GM11168 (cell line): ENCODE results near the gene ZNF618.
"Not testable (repeated sequence)": the region's sequence is repeated elsewhere in the genome, so short reads cannot be mapped to it uniquely, and the experiment has no call there.

Source experiments
- in situ Hi-C: fragments of 300-500 bp; cut with MboI; formaldehyde crosslinking; loops from one replicate; pipeline ENCODE4 v1.12.0; 2022; ENCODE audit warnings: low sequenced_read_pairs; ENCODE audit not compliant: unreplicated experiment

ZNF618 gene

DNA sequence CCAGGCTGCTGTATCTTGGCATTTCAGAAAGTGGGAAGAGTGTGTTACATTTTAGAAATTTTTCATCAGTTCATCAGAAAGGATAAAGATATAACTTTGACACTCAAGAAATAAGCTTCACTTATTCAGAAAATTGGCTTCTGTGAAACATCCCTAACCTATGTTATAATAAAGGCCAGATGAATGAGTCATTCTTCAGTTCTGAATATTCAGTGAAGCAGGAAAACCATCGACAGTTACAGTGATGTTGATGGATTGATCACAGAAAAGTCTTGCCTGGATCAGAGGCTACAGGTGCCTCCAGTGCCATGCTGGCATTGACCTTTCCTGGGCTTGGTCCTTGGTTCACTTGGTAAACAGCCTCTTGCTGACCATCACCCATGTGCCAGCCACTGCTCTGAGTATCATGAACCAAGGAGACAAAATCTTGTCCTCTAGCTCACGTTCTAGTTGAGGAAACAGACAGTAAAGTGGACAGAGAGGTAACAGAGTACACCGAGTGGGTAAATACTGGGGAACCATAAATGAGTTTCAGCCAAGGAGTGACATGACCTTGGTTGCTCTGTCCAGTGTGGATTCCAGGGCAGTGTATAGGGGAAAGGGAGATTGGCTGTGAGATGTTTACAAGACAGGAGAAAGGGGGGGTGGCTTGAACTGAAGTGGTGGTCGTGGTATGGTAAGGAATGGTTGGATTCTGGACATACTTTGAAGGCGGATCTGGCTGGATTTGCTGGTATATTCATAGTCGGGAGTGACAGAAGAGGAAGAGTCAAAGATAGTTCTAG, 103.4 kb downstream of the ZNF618 start:
- in situ Hi-C loops, result no loop called here

DNA sequence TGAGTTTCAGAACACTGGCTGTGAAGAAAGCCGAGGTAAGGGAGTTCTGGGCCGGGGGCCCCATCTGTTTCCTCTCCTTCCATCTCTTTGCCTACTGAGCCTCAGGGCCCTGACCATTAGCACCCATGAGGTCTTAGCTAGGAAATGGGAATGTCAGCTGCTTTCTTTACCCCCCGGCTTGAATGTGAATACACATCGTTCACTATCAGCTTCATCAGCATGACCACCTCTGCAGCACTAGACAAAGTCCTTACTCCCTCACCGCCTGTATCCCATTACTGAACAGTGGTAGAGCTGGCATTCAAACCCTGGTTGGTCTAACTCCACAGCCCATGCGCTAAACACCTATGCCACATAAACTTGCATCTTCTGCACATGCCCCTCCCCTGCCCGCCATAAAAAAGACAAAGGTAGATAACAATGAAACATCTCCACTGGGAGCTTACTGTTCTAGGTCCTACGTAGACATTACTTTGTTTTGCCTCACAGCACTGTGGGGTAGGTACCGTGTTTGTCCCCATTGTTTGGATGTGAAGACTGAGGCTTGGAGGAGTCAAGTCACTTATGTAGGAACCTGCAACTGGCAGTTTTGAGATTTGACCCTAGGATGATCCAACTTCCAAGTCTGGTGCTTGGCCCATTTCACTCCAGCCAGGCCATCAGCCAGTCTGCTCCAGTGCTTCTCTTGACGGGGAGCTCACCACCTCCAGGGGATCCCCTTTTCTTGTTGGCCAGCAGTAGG, 108.7 kb downstream of the ZNF618 start:
- in situ Hi-C loops, result no loop called here

DNA sequence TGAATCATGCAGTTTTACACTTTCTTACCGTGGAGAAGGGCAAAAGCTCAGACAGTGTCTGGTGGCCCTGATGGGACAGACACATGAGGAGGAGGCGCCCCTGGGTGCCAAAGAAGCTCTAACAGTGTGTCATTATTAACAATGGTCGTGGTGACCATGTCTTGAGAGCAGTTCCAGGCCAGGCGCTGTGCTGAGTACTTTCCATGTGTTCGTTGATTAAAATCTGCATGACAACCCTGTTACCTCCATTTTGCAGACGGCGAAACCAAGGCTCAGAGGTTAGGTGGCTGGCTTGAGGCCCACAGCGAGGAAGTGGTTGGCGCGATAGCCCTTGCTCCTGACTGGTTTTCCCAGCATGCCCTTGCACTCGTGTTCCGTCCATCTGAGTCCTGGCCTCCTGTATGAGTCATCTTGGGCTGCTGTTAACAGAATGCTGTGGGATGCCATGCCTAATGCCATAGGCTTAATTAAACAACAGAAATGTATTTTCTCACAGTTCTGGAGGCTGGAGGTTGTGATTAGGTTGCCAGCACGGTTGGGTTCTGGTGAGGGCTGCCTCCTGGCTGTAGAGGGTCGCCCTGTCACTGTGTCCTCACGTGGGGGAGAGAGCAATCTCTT, 110.0 kb downstream of the ZNF618 start:
- in situ Hi-C loops, result no loop called here

DNA sequence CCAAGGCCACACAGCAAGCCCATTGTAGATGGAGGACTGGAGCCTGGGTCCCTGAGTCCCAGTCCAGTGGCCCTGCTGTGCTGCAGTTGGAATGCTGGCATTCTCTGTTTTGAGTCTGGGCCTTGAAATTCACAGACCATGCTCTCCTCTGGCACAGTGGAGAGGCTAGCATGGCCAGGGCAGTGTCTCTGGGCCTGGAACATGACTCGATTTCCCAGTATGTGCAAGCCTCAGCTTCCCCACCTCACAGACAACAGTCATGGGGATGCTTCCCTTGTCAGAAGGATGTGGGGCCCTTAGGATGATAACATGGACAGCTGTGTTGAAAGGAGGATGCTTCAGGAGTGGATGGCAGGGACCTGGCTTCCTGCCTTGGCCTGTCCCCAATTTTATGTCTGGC, 110.8 kb downstream of the ZNF618 start:
- in situ Hi-C loops, result no loop called here

DNA sequence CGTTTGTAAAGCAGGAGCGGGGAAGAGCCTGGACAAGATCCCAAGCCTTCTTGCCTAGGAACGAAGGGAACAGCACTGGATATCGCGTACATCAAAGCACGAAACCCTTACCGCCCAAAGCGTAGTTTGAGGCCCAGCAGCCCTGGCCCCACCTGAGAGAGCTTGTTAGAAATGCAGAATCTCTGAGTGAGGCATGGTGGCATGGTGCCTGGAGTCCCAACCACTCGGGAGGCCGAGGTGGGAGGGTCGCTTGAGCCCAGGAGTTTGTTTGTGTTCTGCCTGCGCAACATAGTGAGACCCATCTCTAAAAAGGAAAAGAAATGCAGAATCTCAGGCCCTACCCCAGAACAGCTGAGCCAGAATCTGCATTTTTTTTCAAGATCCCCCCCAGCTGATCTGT, 111.4 kb downstream of the ZNF618 start:
- in situ Hi-C loops, result no loop called here

DNA sequence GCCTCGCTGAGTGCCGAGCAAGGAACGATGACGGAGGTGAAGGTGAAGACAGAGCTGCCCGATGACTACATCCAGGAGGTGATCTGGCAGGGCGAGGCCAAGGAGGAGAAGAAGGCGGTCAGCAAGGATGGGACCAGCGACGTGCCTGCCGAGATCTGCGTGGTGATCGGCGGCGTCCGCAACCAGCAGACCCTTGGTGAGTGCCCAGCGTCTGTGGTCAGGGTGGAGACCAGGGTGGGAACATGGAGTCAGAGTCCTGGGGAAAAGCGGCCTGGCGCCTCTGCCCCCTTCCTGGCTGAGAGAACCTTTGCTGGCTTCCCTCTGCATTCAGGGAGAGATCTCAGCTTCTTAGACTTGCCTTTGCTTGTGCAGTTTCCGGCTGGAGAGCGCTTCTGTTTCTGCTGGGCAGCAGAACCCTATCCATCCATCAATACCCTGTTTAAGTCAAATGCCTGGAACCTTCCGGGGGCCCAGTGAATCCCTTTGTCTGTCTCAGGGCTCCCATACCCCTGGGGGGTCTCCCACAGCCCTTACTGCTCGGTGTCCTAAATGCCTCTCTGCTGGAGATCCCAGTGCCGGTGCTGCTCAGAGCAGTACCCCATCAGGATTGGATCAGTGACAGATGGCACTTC, 112.4 kb downstream of the ZNF618 start:
- in situ Hi-C loops, result no loop called here

DNA sequence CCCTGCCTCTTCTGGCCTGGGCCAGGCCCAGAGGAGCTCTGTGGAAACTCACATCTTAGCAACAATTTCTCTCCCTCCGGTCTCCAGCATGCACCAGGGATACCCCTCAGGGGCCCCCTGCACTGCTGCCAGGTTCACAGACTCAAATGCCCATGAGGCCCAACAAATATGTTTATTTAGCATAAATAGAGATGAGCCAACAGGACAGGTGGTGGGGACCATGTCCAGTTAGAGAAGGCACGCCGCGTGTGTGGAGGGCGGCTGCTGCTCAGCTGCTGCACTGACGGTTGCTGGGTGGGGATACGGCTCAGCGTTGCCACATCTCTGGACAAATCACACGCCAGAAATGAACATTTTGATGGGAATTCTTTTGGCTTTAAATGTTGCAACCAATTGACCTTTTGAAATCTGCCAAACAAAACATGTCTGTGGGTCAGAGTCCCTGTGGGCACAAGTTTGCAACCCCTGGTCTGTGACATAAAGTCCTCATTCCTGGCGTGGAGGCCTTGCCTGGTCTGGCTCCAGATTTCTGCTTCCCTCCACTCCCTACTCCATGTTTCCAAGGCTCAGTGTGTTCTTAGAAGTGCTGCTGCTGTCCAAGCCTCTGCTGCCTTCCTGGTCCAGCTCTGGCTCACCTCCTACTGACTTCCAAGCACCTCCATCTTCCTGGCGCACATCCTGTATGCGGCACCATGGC, 113.1 kb downstream of the ZNF618 start:
- in situ Hi-C loops, result no loop called here

DNA sequence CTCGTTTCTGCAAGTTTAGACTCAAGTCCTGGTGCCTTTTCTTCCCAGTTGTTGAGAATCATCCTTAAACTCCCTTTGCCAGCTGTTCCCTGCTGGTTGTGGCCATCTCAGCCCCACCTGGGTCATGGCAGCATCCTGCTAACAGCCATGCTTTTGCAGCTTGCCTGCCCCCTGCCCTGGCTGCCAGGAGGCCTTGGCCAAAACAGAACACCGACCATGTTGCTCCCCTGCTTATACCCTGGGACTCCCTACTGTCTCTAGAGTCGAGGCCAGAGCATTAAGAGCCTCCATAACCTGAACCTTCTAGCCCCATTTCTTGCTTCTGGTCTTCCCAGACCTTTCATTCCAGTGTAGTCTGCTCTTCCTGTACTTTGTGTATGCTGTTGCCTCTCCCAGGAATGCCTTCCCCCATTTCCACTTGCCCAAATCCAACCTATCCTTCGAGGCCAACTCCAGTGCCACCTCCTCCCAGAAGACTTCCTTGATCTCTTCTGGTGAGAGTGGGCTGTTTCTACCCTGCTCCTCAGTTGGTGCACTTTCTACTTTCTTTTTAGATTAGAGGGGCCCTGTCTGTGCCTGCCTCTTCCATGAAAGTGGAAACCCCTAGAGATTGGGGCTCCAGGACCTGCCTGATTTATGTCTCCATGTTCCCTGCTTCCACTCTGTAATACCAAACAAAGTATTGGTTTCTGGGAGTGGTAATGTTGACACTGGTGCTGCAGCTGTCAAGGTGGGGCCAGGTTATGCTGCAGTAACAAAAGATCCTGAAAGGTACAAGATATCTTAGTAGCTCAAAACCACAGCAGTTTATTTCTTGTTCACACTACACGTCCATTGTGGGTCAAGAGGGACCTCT, 113.8 kb downstream of the ZNF618 start:
- in situ Hi-C loops, result no loop called here

DNA sequence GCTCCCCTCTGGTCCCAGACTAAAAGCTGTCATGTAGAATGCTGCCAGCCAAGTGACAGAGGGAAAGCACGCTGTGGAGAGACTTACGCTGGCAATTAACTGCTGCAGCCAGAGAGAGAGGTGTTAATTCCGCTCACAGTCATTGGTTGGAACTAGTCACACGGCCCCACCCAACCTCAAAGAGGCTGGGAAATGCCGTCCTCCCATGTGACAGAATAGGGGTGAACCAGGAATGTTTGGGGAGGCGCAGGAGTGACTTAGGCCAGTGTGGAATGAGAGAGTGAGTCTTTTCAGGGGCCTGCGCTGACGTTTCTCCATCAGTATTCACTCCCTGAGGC, 114.4 kb downstream of the ZNF618 start:
- in situ Hi-C loops, result no loop called here

DNA sequence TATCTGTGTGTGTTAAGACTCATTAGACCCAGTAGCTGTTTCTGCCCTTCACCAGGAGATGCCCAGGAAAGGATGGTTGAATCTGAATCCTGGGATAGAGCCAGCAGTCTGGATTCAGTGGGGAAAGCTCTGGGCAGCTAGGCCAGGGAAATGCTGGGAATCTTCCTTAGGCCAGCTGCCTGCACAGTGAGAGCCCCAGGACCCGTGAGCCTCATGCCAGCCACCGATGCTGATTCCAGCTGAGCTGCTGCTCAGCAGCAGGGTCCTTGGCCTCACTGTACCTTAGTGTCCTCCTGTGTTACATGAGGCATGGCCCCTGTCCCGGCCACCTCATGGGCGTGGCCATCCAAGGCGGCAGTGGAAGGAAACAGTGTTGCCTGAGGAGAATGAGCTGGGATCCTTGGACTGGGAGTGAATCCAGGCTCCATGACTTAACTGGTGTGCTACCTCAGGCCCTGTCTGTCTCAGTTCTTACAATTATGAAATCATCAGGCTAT, 114.9 kb downstream of the ZNF618 start:
- in situ Hi-C loops, result no loop called here

DNA sequence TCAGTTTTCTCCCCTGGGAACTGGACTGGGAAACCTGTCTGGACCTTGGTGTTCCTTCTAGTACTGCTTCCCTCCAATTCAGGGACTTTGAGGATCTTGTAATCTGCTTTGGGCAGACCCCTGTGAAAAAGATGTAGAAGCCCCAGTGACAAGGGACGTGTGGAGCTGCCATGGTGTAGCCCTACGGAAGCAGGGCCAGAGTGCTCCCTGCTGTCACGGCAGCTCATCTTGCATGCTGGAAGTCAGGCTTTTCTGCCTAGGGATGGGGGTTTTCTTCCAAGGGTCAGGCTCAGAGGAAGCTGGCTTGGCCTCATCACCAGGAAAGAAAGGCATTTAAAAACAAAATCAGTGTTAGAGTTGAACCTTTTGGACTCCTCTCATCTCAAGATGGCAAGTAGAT, 115.6 kb downstream of the ZNF618 start:
- in situ Hi-C loops, result no loop called here

DNA sequence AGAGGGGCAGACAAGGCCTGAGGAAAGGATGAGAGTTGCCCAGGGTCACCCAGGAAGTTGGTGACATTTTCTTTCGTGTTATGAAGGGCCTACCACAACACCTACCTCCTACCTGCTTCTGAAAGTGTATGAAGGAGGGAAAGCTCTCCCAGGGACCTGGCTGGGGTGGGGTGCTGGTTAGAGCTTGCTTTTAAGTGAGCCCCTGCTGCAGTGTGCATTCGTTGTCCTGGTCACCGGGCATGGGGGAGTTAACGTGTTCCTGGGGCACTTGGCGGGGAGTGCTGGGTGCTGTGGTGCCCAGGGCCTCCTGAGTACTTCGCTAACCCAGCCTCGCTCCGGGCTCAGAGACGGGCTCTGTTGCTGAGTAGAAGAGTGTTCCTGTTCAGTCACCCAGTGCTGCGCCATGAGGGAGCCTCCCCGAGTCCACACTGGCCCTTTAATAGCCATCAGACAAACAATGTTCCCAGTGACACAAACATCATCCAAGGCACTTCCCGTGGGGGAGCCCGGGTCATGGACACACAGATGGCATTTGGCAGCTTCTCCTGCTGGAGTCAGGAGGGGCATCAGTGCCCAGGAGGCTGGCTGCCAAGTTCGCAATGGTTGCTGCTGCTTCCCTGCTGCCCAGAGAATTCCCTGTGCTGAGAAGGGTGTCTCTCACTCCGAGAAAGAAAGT, 116.3 kb downstream of the ZNF618 start:
- in situ Hi-C loops, result no loop called here

DNA sequence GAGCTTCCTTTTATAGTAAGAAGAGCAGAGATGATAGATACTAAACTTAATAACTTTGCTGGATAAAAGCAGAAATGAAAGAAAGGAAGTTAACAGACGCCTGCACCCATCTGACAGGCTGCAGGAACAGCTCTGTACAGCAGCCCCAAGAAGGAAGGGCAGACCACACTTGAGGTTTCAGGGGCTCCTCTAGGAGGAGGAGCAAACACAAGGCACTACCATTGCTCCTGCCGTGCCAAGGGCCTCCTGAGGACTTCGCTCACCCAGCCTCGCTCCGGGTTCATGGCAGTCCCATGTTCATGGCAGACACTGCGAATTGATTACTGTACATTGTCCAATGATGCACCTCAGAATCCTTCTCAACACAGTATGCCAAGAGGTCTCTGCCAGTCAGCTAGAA, 116.9 kb downstream of the ZNF618 start:
- in situ Hi-C loops, result no loop called here

DNA sequence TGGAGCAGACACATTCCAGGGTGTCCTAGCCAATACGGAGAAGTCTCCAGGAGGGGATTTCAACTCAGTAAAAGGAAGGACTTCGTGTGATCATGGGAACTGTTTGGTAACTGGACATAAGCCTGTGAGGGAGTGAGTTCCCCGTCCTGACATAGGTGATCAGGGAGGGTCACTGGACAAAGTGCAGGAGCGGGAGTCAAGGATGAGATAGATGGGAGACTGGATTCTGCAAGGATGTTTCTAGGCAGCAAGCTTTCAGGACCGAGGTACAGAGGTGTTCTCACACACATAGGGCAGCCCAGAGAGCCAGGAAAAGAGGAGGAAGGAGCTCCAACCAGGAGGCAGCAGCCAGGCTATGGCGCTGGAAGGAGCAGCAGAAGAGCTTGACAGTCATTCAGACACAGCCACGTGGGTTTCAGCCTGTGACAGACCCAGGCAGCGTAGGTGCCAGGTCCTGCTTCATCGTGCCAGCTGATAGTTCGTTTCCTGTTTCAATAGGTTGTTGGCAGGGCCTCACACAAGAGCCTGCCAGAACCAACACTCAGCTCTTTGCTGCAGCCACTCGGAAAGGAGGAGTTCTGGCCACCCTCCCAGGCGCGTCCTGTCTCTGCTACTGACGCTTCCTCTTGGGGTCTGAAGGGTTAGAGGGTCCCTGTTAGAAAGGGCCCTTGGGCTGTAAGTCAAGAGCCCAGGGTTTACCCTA, 117.9 kb downstream of the ZNF618 start:
- in situ Hi-C loops, result no loop called here

DNA sequence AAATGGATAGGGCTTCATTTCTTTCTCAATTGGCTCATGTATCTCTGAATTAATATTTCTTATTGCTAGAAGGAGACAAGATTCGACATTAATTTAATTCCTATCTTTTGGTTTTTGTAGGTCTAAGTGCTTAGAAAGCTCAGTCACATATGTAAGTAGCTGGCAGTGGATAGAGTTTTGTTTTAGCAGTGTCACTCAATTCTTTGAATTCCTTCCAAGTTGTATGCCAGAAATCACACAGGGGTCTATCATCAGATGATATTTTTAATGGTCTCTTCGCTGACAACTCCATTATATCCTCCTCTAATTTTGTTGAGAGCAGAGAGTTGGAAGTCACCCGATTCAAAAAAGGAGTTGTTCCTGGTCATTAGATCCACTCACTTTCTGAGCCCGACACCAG, 119.3 kb downstream of the ZNF618 start:
- in situ Hi-C loops, result no loop called here

DNA sequence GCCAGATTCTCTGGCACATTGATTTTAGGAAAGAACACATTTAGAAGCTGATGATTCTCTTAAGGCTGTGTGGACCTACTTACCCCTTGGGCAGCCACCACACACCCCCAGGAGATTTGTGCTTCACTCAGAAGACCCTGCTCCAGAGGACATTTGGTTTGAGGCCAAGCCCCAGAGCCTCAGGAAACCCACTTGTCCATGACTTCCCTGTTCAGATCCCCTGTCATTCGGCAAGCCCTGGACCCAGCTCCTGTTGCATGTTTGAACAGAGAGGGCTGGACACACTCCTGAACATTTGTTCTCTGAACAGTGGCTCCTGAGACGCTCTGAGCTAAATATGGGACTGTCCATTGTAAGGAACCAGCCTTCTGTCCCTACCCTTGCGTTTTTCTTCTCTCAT, 119.9 kb downstream of the ZNF618 start:
- in situ Hi-C loops, result no loop called here

DNA sequence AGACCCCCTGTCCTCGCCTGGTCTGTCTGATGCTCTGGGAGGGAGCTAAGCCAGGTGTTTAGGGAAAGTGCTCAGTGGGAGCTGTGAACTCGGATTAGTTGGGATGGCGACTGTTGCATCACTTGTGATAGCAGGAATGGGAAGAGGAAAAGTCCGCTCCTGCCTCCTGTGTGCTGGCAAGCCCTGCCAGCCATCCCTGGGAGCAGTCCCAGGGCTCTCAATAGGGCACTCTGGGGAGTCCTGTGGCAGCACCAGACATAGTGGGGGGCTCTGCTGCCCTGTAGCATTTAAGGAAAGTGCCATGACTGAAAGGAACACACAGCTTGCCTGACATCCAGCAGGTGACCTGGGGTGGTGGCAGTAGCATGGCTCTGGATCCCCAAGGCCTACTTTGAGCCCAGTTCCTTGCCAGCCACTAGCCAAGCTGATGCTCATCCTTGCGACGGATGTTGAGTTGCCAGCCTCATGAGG, 120.5 kb downstream of the ZNF618 start:
- in situ Hi-C loops, result no loop called here

DNA sequence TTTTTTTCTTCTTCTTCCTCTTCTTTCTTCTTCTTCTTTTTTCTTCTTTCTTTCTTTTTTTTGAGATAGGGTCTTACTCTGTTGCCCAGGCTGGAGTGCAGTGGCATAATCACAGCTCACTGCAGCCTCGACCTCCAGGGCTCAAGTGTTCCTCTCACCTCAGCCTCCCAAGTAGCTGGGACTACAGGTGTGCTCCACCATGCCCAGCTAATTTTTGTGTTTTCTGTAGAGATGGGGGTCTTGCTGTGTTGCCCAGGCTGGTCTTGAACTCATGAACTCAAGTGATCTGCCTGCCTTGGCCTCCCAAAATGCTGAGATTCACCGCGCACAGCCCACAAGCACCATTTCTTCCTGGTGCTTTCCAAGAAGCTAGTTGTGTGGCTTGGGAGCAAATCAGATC, 121.0 kb downstream of the ZNF618 start:
- in situ Hi-C loops, result not testable (repeated sequence)
